ENCODE measurements around the gene DEPDC5.

- TF ChIP-seq CTCF (conservative IDR thresholded peaks at IDR 0.05; ENCODE audit: low read depth, low read length): no peak
- TF ChIP-seq EZH2 (IDR thresholded peaks at IDR 0.05; ENCODE audit: borderline replicate concordance, low read depth, low read length, poor library complexity, severe bottlenecking): no peak
Observed at GRCh38 chr22:31726692-31727091, 27.1 kb upstream of the DEPDC5 start.

All from A673 (cell line).